ENCODE data around the gene GPRC5B. TPM values are rescaled to one million over a fixed set of nuclear protein-coding genes. Genes with fewer than 3 reads are reported as not detected.

GPRC5B gene
- total RNA-seq, 1 donor from 2014 or later: under 0.01 TPM

DNA sequence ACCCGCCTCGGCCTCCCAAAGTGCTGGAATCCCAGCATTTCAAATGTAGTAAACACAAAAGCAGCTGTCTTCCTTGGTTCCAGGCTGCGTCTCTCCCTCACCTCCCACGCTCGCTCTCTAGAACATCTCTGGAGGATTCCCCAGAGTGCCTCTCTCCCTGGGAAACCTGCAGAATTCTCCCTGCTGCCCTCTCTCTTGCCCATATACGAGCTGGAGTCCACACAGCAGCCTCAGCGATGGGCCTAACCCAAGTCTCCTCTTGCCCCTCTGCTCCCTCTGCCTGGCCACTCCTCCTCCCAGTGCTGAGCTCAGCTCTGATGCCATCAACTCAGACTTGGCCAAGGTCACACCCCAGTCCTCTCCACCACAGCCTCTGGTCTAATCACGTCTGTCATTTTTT is 10.6 kb downstream of the GPRC5B start:
- H3K36me3 ChIP-seq (ENCODE audit: control insufficient read depth, insufficient read depth, low read length): no peaks in the 10 kb centered on the region
- no peak for FAIRE-seq

DNA sequence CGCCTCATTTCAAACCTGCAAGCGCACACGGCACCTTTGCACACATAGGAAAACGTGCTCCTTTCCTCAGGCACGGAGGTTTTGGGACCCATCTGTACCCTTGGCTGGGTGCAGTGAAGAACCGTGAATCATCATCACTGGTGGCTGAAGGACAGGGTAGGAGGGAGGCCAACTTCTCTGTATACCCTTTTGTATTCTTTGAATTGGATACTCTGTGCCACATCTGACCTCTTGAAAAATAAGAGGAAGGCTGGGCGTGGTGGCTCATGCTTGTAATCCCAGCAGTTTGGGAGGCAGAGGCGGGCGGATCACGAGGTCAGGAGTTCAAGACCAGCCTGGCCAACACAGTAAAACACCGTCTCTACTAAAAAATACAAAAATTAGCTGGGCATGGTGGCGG is 11.7 kb downstream of the GPRC5B start:
- no peak for FAIRE-seq
- Histone ChIP-seq H3K27me3 (ENCODE audit: control insufficient read depth, insufficient read depth, low read length) (peaks cover 2% of the 10 kb centered on the region), H3K4me3 (ENCODE audit: low read depth, low read length) (no peak overlapping the region), H3K36me3 (ENCODE audit: control insufficient read depth, insufficient read depth, low read length) (no peaks in the 10 kb centered on the region)
- DNase-seq (ENCODE audit: low read depth): no peak
- TF ChIP-seq, protein P1, sequence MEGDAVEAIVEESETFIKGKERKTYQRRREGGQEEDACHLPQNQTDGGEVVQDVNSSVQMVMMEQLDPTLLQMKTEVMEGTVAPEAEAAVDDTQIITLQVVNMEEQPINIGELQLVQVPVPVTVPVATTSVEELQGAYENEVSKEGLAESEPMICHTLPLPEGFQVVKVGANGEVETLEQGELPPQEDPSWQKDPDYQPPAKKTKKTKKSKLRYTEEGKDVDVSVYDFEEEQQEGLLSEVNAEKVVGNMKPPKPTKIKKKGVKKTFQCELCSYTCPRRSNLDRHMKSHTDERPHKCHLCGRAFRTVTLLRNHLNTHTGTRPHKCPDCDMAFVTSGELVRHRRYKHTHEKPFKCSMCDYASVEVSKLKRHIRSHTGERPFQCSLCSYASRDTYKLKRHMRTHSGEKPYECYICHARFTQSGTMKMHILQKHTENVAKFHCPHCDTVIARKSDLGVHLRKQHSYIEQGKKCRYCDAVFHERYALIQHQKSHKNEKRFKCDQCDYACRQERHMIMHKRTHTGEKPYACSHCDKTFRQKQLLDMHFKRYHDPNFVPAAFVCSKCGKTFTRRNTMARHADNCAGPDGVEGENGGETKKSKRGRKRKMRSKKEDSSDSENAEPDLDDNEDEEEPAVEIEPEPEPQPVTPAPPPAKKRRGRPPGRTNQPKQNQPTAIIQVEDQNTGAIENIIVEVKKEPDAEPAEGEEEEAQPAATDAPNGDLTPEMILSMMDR (IDR thresholded peaks at IDR 0.05; ENCODE audit: insufficient read depth, low read length, severe bottlenecking): no peak

More for the DNA sequence above, 10.6 kb downstream of the GPRC5B start:
- no peak for DNase-seq (ENCODE audit: low read depth)
- Histone ChIP-seq H3K27me3 (ENCODE audit: control insufficient read depth, insufficient read depth, low read length) (peaks cover 2% of the 10 kb centered on the region), H3K4me3 (ENCODE audit: low read depth, low read length) (no peak overlapping the region)
- TF ChIP-seq, protein P1 (IDR thresholded peaks at IDR 0.05; ENCODE audit: insufficient read depth, low read length, severe bottlenecking): no peak

DNA sequence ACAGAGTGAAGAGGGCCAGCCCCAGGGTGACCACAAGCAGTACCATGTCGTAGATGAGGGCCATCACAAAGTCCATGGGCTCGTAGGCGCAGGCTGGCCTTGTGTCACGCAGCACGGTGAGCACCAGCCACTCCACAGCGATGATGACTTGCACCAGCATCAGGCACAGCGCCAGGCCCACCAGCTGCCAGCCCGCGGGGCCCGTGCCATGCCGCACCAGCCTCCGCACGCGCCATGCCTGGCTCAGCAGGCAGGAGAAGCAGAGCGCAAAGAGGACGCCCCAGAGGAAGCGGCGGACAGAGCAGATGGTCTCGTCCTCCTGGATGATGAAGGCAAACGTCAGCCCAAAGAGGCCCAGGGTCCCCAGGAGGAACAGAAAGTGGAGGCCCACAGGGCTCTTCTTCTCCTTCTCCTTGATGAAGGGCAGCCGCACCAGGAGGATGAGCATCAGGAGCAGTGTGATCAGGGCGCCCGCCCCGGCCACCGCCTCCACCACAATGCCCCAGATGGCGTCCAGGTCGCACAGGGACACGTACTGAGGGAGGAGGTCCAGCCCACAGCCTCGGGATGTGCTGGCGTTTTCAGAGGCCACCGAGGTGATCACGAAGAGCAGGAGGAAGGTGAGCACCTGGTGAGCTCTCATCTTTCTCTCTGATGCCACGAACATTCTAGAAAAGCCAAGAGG is 12.3 kb downstream of the GPRC5B start:
- TF ChIP-seq, protein P1 (IDR thresholded peaks at IDR 0.05; ENCODE audit: insufficient read depth, low read length, severe bottlenecking): no peak
- Histone ChIP-seq H3K4me3 (ENCODE audit: low read depth, low read length) (no peak overlapping the region), H3K36me3 (ENCODE audit: control insufficient read depth, insufficient read depth, low read length) (no peaks in the 10 kb centered on the region), H3K27me3 (ENCODE audit: control insufficient read depth, insufficient read depth, low read length) (peaks cover 2% of the 10 kb centered on the region)
- FAIRE-seq (no peak), DNase-seq (ENCODE audit: low read depth) (no peak)

DNA sequence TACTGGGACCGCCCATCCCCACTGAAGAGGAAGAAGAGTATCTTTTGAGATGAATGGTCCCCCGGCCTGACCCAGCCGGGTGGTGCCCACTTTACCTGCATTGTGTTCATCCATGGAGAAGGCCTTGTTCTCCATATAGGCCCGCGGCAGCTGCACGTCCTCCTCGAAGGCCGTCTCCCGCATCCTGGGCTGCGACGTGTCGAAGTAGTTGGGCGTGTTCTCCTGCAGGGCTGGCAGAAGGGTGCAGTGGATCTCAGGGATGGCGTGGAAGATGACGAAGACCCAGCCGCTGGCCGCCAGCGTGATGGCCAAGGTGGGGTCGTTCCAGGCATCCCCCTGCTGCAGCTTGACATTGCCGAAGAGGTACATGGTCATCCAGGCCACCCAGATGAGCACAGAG is 12.9 kb downstream of the GPRC5B start:
- no peak overlapping the region for H3K4me3 ChIP-seq (ENCODE audit: low read depth, low read length)
- no peak for DNase-seq (ENCODE audit: low read depth)
- TF ChIP-seq, protein P1 (IDR thresholded peaks at IDR 0.05; ENCODE audit: insufficient read depth, low read length, severe bottlenecking): no peak
- no peak for FAIRE-seq
- no peaks in the 10 kb centered on the region for H3K36me3 ChIP-seq (ENCODE audit: control insufficient read depth, insufficient read depth, low read length)
- peaks cover 2% of the 10 kb centered on the region for H3K27me3 ChIP-seq (ENCODE audit: control insufficient read depth, insufficient read depth, low read length)

DNA sequence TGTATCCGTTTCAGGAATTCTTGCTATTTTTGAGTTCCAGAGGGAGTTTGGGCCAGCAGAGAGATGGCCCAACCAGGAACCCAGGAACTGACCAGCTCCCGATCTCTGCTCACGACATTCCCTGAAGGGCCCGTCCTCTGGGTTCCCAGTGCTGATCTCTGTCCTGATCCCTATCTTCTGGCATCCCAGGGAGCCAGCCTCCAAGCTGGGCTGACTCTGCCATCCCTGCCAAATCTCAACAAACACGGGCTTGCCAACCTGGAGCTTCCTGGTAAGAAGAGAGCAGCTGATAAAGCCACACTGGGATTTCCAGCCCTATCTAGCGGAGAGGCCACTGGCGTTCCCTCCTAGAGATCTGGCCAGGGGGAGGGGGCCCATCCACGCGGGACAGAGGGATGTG is 16.2 kb downstream of the GPRC5B start:
- TF ChIP-seq, protein P1 (IDR thresholded peaks at IDR 0.05; ENCODE audit: insufficient read depth, low read length, severe bottlenecking): no peak
- DNase-seq (ENCODE audit: low read depth) (no peak), FAIRE-seq (no peak)
- no peaks in the 10 kb centered on the region for H3K27me3 ChIP-seq (ENCODE audit: control insufficient read depth, insufficient read depth, low read length)
- no peak overlapping the region for H3K4me3 ChIP-seq (ENCODE audit: low read depth, low read length)
- no peaks in the 10 kb centered on the region for H3K36me3 ChIP-seq (ENCODE audit: control insufficient read depth, insufficient read depth, low read length)

DNA sequence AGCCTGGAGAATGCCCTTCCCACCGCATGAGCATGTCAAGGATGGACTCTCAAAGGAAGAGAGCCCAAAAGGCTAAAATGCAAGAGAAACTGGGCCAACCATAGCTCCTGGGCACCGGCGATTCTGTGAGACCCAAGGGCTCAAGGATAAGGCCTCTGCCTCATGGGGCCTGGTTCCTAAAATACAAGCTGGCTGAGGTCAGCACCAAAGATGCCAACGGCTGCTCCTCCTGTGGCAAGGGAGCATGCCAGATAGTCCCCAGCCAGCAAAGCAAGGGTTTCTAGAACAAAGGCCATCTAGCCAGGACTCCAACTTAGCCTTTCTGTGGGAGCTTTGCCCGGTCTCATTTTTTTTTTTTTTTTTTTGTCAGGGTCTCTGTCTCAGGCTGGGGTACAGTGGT is 20.1 kb downstream of the GPRC5B start:
- Histone ChIP-seq H3K36me3 (ENCODE audit: control insufficient read depth, insufficient read depth, low read length) (no peaks in the 10 kb centered on the region), H3K4me3 (ENCODE audit: low read depth, low read length) (no peak overlapping the region), H3K27me3 (ENCODE audit: control insufficient read depth, insufficient read depth, low read length) (no peaks in the 10 kb centered on the region)
- DNase-seq (ENCODE audit: low read depth): no peak
- FAIRE-seq: no peak
- TF ChIP-seq, protein P1 (IDR thresholded peaks at IDR 0.05; ENCODE audit: insufficient read depth, low read length, severe bottlenecking): no peak

Measured in bronchial epithelial cell (primary cell).